Limb (tissue), 2 donors: ENCODE results near the gene STAT2.
"Not testable (repeated sequence)": the region's sequence is repeated elsewhere in the genome, so short reads cannot be mapped to it uniquely, and the experiment has no call there.

Experiments used
- DNase-seq, 2 donors: peaks; one replicate each; pipeline ENCODE4 v3.0.0-alpha.2; 2016; ENCODE audit errors: extremely low spot score in 2 of 2

STAT2 gene

DNA sequence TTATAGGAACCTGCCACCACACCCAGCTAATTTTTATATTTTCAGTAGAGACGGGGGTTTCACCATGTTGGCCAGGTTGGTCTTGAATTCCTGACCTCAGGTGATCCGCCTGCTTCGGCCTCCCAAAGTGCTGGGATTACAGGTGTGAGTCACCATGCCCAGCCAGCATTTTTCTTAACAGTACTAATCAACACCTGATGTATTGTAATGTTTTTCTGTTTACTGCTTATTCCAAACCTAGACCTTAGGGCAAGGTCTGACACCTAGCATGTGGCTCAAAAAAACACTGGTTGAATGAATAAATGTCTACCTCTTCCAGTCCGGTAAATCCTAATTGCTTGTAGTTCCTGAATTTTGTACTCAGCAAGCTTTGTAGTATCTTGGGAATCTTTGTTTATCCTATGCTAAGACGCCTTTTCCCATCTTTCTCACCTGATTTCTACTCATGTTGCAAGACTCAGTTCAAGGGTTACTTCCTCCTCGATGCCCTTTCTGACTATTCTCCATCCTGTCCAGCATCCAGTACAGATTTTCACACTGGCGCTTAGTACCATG lies 28.9 kb downstream of the STAT2 start:
- no peak for DNase-seq

DNA sequence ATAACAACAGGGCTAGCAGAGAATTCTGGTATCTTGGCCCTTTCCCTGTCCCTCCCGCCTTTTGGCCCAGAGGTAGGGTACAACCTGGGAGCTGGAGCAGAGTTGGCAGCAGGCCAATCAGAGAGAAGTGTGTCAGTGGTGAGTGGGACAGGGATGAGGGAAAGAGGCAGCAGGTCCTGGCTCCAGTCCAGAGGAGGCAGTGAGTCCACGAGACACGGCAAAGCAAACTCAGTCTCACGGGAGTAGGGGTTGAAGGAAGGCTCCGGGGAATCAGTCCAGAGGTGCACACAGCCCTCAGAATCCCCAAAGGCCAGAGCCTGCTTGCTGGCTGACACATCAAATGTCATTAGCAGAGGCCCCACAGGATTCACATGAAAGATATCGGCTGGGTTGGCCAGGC lies 33.4 kb downstream of the STAT2 start:
- no peak for DNase-seq

DNA sequence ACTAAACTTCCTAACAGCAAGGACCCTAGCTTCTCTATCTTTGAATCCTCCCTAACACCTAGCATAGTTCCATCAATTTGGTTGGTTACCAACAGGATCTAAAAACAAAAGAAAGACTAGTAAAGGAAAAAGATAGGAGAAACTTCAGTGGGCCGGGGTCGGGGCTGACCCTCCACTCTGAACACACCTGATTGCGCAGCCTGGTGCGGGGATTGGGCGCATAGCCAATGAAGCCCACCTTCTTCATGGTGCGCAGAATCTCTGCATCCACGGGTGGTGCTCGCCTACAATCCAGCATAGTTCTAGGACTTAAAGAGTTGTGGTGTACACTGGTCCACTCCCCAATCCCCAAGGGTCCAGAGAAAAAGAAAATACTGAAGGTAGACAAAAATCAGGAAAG lies 33.8 kb downstream of the STAT2 start:
- no peak for DNase-seq

DNA sequence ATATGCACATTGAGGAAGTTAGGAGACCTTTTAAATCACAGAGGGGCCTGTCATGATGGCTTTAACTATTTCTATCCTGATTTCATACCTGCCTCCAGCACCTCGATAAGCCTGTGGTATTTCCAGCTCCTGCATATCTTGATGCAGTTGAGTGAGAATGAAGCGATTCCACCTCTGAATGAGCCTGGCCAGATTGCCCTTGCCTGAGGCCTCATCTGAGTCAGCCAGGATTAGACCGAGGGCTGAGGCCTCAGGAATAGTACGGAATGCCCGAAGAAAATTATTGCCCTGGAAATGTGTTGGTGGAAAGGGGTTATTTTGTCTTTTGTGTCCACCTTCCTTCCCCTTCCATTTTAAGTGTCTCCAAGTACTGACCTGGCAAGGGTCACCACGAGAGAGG lies 35.7 kb downstream of the STAT2 start:
- no peak for DNase-seq

GRCh38 chr12:56321610-56322009 lies 38.3 kb downstream of the STAT2 start:
- not testable (repeated sequence) for DNase-seq

- no peak for DNase-seq
These were observed 38.9 kb downstream of the STAT2 start for GRCh38 chr12:56321027-56321426.

GRCh38 chr12:56317675-56318074 lies 42.2 kb downstream of the STAT2 start:
- no peak for DNase-seq

DNA sequence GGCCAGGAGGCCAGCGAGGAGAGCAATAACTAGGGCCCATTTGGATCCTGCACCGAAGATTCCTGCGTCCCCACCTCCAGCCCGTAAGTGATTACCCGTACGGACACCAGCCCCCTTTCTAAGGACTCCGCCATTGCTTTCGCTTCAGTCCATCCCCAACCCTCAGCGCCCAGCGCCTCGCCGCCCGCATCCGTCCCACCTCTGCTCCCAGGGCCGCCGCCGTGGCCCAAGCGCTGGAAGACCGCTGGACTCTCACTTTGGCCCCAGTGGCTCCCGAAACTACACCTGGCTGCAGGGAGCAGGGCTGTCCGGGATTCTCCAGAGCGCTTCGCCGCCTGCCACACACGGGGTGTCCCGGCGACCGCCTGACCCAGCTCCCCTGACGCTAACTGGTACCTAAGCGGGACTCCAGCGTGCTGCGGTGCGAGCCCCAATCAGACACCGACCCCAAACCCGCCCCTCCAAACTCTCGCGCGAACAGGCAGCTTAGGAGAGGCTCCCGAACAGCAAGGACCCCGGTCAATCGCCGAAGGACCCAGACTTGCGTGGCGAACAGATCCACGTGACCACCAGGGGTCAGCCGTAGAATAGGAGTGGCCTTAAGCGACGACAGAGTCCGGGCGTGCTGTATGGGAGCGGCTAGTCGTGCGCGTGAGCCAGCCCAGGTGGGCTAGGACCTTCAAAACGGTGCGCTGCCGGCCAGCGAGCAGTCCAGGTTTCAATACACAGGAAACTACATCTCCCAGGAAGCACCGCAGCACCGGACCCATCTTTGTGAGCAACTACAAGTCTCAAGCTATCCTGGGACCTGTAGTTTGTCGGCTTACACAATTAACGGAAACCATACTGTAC lies 44.1 kb downstream of the STAT2 start, which contains the start of gene CNPY2:
Gene CNPY2, minus strand, starts transcription at position 367 of the 852 bp plus-strand sequence. CDS start 771 bp downstream, outside the sequence.
- peak; percentile 94 to 97 for DNase-seq

DNA sequence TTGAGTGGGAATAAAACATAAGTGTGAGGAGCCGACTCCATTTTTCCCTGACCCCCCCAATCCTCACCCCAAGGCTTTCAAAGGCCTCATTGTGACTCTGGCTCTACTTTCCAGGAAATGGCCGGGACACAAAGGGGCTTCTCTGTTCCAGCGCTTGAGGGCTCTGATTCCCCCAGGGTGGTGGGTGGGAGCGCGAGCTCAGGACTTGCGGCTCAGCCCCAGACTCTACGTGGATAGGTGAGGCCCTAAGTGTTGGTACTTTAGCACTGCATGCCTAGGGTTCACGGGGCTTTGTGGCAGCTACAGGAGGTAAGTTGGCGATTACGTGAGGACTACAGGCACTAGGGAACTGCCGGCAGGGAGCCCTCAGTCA lies 44.7 kb downstream of the STAT2 start:
- peak in 1 of 2 donors; percentile 60 for DNase-seq

DNA sequence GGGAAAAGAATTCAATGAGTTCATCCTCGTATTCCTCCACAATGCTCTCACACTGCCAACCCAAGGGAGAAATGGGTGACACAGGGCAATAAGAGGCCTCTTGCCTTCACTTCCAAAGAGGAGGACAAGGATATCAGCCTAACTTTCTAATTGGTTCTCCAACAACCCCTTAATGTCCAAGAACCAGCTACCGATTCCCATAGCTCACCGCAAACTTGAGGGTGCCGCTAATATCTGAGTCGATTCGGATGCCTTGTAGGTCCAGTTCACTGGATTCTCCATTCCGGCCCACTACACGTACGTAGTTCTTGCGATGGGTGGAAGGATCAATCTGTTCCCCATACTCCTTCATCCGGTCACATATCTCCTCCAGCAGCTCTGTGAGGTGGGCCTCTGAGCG lies 48.9 kb downstream of the STAT2 start:
- no peak for DNase-seq

DNA sequence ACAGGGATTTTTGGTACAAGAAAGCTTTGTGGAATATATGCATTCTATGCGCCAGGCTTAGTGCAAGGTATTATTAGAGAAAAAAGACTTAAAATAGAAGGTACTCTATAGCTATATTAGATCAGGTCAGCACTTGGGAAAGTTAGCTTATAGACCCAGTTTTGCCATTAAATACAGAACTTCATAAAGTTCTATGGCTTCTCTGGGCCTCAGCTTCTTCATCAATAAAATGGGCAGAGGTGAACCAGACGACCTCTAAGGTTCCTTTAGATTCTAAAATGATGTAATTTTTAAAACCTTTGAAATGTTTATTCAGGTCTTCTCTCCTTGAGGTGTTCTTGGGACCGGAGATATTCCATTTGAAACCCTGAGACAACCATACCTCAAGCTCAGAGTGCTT lies 51.2 kb downstream of the STAT2 start:
- no peak for DNase-seq

DNA sequence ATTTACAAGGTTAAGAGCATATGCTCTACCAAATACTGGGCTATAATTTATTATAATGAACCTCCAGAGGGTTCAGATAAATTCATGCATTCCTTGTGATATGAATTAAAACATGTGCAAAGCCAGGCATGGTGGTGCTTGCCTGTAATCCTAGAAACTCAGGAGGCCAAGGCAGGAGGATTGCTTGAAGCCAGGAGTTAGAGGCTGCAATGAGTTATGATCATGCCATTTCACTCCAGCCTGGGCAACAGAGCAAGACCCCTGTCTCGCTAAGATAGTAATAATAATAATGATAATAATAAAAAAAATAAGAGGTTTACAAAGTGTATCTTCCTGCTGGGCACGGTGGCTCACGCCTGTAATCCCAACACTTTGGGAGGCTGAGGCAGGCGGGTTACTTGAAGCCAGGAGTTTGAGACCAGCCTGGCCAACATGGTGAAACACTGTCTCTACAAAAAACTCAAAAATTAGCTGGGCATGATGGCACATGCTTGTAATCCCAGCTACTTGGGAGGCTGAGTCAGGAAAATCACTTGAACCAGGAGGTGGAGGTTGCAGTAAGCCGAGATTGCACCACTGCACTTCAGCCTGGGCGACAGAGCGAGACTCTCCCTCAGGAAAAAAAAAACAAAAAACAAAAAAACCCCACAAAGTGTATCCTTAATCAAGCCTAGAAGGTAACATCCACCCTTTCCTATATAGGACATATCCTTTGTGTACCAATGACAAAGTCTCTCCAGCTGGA lies 52.5 kb downstream of the STAT2 start:
- DNase-seq = no peak

GRCh38 chr12:56304872-56305590 lies 54.9 kb downstream of the STAT2 start:
- DNase-seq = no peak

GRCh38 chr12:56304276-56304675 lies 55.6 kb downstream of the STAT2 start:
- DNase-seq = no peak

DNA sequence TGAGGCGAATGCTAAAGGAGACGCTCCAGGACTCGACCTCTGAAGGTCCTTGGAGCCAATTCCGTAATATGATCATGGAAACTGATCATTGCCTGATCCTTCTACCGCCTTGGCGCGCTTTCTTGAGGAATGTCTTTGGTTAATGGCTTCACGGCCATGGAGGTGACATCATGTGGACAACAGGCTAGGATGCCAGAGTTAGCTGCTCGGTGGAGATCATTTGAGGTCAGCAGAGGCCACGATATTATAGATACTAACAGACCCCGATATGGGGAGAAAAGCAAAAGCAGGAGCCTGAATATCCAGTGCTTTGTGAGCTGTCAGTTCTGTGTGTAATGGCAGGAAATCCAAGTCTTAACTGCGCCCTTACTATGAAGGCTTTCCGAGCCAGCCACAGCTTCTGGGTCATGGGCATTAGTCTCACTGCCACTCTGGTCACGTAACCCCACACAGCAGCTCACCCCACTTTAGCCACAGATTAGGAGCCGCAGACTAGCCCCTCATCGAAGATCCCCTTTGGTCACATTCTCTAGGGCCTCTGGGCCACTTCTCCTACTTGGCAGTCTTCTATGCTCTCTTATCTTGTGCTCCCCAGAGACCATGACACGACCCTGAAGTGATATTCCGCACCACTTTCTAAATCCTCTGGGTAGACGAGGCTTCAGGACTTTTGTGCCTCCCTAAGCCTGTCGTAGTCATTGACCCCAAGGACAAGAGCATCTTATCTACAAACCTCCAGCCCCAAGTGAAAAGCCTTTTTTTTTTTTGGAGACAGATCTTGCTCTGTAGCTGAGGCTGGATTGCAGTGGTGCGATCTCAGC lies 59.1 kb downstream of the STAT2 start:
- no peak for DNase-seq

DNA sequence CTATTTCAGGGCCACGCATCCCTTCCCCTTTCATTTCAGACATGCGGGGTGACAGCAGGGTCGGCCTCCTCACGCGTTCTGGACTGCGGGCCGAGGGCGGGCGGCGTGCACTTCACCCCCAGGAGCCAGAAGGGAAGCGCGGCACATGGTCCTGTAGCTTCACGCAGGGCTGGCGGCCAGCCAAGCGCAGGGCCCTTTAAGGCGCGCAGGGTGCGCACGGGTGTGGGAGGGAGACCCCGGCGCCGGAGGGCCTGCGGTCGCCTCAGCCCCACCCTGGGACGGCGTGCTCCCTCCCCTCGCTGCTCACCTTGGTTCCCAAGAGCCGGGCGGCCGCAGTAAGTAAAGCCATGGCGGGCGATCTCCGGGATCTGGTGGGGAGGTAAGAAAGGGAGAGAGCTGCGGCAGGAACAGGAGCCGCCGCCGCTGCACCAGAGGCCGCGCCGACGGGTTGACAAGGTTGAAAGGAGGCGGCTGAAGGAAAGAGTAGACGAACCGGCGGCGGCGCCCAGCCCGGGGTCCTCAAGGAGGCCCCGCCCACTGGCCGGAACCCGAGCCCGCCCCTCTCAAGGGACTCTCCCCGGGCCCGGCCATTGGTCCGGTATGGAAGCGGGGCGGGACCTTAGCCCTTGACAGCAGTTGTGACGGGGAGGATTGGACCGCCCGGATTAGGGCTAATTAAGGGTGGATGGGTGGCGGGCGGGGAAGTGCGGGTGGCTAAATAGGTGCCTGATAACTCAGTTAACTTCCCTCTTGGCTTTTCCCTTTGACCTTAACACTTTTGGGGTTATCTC lies 59.9 kb downstream of the STAT2 start, which contains the start of gene CS:
Gene CS, minus strand, starts transcription at position 478 of the 791 bp plus-strand sequence. Its CDS starts 129 bp downstream, at position 349.
- peak; percentile 98 to 99 for DNase-seq

DNA sequence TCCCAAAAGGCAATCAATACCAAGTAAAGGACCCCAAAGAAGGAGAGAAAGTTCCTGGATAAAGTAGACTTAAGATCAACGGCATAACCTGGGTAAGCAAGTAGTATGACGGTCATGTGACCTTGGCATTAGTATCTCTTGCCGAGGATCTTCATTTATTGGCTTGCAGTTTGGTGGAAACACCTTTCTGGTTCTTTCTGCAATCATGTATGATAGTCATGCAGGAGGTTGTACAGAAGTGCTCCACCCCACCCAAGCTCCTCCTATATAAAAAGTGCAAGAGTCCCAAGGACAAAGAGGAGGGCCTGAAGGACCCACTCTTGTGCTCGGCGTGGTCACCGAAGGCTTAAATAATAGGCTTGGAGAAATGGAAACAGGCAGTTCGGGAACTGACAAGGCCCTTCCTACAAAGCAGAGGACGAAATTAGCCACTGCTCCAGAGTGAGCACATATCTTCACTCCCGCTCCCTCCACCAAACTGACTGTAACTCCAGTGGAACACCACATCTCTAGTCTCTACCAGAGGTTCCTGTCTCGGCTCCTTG lies 60.5 kb downstream of the STAT2 start:
- DNase-seq = no peak

DNA sequence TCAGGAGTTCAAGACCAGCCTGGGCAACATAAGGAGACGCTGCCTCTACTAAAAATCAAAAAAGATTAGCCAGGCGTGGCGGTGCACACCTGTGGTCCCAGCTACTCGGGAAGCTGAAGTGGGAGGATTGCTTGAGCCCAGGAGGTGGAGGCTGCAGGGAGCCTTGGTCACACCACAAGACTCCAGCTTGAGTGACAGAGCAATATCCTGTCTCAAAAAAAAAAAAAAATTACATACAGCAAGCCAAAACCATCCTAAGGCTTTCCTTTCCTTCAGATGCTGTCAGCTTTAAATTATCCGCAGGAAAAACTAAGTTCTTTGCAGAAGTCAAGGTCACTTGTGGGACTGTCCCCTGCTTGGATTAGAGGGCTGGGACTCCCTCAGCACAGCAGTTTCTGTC lies 61.1 kb downstream of the STAT2 start:
- DNase-seq = no peak

- DNase-seq = no peak
These were observed 62.5 kb downstream of the STAT2 start for GRCh38 chr12:56297400-56297799.

GRCh38 chr12:56296295-56296694 lies 63.6 kb downstream of the STAT2 start:
- no peak for DNase-seq
